SIG-M5 treated with dmso at 0.1 percent for 504 hours (cell line): Measurements from ENCODE around the gene LTBP1.

Experiments
- DNase-seq: peaks from one replicate; lab custom pipeline; 2025; ENCODE audit not compliant: unreplicated experiment; lab: John Stamatoyannopoulos, UW

LTBP1 gene

GRCh38 chr2:33250417-33251029 lies 303.8 kb downstream of the LTBP1 start:
- no peak for DNase-seq

DNA sequence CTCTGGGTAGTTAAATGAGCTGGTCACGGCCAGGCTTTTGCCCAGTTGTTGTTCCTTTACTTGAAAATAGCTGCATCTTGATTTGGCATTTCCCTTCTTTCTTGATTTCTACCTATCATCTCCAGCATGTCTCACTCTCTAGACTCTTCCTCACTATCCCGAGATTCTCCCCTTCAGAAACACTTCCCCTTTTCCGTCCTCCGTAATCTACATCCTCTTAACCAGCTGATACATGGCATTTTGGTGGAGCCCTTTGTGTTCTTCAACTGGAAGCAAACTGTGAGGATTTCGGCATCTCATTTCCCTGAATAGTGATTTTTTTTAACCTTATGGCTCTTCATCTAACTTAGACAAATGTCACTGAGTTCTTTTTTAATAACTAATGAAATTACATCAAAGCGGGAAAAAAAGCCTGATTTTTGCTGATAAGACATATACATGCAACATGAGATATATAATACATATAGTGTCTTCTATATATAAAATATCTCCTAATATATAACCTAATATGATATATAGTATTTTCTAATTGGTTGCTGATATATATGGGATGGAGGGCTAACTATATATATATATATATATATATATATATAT lies 309.5 kb downstream of the LTBP1 start:
- no peak for DNase-seq

GRCh38 chr2:33258387-33258786 lies 311.6 kb downstream of the LTBP1 start:
- no peak for DNase-seq

- no peak for DNase-seq
These were observed 315.3 kb downstream of the LTBP1 start for GRCh38 chr2:33262097-33262496.

DNA sequence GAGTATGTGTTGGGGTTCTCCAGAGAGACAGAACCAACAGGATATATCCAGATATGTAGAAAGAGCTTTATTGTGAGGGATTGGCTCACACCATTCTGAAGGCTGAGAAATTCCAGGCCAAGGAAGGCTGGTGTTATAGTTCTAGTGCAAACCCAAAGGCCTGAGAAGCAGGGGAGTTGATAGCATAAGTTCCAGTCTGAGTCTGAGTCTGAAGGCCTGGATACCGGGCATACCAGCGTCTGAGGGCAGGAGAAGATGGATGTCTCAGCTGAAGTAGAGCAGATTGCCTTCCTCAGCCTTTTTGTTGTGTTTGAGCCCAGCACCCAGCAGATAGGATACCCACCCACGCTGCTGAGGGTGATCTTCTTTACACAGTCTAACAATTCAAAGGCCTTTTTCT lies 318.0 kb downstream of the LTBP1 start:
- no peak for DNase-seq

GRCh38 chr2:33265584-33266338 lies 319.0 kb downstream of the LTBP1 start:
- DNase-seq: no peak

GRCh38 chr2:33266467-33266866 lies 319.7 kb downstream of the LTBP1 start:
- no peak for DNase-seq

- no peak for DNase-seq
These were observed 320.3 kb downstream of the LTBP1 start for GRCh38 chr2:33267043-33267442.

GRCh38 chr2:33267756-33268155 lies 321.0 kb downstream of the LTBP1 start:
- no peak for DNase-seq

DNA sequence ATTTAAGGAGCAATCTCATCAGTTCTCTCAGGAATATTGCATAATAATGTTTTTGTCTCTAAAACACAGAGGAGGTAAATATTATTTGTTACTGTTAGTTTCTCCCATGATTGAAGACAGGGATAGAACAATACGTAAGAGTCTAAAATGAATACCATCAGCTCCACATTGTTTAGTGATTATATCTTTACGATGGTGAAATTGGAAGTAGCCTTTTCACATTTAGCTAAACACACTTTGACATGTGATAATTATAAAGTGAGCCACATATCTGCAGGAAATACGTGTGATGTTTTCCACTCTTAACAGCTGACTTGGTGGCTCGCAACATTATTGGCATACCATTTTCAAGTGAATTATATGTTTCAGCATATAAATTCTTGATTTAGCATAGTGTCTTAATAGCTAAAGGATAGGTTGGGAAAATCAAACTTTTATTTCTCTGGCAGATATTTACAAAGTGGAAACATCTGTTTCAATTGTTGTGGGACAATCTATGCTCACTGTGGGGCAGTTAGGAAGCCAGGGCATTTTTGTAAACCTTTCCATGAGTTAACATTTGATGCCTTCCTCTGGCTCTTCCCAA lies 321.6 kb downstream of the LTBP1 start:
- no peak for DNase-seq

DNA sequence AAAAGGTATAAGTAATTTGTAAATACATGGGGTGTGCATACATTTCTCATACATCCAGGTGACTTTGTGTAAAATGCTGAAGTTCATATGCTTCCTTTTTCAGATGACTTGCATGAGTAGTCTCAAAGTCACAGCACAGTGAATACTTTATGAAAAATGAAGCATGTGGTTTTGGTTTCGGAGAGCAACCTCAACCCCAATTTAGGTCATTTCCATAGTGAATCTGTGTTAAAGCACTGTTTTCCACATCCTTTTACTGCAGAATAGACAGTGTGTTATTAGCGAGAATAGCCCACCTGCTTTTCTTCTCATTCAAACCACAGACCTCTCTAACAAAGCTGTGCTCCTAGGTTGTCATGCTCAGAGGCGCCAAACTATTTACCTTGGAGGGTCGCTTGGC lies 325.2 kb downstream of the LTBP1 start:
- no peak for DNase-seq

- DNase-seq: no peak
These were observed 326.7 kb downstream of the LTBP1 start for GRCh38 chr2:33273479-33273878.

DNA sequence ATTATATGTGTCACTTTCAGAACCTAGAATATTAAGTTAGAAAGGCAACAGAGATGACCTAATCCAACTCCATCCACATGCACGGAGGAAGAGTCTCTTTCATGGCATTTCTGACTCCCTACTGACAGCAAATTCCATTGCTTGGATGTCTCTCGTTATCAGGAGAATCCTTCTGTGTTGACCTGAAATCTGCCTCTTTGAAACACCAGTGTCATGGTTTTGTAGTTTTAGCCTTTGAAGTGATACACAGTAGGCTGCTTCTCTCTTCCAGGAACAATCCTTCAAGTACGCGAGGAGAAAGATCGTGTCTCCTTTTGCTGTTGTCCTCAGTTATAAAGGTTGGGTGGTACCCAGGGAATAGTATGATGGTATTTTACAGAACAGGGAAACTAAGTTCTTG lies 327.8 kb downstream of the LTBP1 start:
- DNase-seq: no peak

- DNase-seq: no peak
These were observed 329.1 kb downstream of the LTBP1 start for GRCh38 chr2:33275689-33276444.

GRCh38 chr2:33277002-33277426 lies 330.3 kb downstream of the LTBP1 start:
- DNase-seq: no peak

GRCh38 chr2:33278245-33278943 lies 331.6 kb downstream of the LTBP1 start:
- DNase-seq: no peak

DNA sequence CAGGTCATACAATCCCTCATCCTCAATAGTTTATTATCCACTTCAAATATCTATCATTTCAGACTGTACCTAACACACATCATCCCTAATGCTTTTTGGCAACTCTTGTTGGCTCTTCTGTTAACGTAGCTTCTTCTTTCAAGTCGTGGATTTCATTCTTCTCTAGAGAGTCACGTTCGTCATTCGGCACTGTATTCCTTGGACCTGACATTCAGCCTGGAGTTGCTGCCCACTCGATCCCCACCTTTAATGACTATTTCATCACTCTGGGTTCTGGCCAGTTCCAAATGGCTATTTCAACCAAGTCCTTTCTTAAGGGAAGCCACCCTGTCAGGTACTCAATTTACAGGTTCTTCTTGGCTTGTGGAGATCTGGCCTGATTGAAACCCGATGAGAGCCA lies 337.5 kb downstream of the LTBP1 start:
- no peak for DNase-seq

DNA sequence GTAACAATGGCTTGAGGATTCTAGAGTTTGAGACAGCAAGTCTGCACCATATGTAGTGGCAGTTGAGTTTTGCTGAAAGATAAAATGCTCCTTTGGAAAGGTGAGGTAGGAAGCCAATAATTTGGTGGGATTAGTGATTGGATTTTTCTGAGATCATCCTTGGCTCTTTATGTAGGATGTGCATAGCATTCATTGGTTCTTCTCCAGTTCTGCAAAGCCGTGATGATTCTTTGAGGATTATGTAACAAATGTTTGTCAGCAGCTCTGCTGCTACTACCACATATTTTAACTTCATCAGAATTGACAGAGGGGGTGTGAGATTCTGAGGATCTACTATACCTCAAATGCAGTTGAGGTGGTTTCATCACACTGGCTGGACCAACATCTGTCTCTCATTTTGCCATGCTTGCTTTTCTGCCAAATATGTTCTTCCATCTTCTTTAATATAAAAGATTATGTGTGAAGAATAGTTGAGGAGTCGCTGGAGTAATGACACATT lies 340.8 kb downstream of the LTBP1 start:
- DNase-seq: no peak

DNA sequence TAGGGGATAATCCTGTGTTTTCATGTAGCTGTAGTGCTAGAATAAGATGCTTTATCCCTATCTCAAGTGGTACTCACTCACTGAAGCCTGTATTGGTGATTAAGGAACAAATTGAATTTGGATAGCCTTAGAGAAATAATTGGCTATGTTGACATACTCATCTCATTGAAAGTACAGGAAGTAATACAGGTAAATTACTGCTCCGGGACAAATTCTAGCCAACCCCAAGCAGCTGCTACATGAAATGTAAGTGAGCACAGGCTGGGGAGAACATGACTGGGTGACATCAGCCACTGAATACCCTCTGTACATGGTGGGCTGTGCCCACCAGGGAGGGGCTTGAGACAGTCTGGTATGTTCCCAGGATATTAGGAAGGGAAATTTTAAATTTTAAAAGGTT lies 341.3 kb downstream of the LTBP1 start:
- no peak for DNase-seq

- no peak for DNase-seq
These were observed 343.2 kb downstream of the LTBP1 start for GRCh38 chr2:33289961-33290360.
